GM06990 (cell line): Measurements from ENCODE around the gene GOLT1A.

Experiments used
- DNase-seq: peaks from one replicate; pipeline ENCODE4 v3.0.0-alpha.2; 2011; ENCODE audit not compliant: insufficient read length; ENCODE audit errors: extremely low read depth
- H3K27me3 ChIP-seq: replicated peaks from 2 replicates; pipeline ENCODE4 v1.6.0; 2011; ENCODE audit warnings: low read length; ENCODE audit not compliant: control insufficient read depth, insufficient read depth
- H3K36me3 ChIP-seq: 2 replicates; pipeline ENCODE4 v1.5.1; 2011; ENCODE audit warnings: low read length; ENCODE audit not compliant: control insufficient read depth, insufficient read depth
- H3K4me3 ChIP-seq: replicated peaks from 2 replicates; pipeline ENCODE4 v1.5.1; 2011; ENCODE audit warnings: low read depth, mild to moderate bottlenecking, control low read depth, low read length
- TF ChIP-seq, protein P1 (sequence below): IDR thresholded peaks from 2 replicates; pipeline ENCODE4 v1.5.1; 2011; ENCODE audit warnings: low read length, control low read depth, mild to moderate bottlenecking, inconsistent platforms; ENCODE audit not compliant: insufficient read depth, poor library complexity, severe bottlenecking

GOLT1A gene

DNA sequence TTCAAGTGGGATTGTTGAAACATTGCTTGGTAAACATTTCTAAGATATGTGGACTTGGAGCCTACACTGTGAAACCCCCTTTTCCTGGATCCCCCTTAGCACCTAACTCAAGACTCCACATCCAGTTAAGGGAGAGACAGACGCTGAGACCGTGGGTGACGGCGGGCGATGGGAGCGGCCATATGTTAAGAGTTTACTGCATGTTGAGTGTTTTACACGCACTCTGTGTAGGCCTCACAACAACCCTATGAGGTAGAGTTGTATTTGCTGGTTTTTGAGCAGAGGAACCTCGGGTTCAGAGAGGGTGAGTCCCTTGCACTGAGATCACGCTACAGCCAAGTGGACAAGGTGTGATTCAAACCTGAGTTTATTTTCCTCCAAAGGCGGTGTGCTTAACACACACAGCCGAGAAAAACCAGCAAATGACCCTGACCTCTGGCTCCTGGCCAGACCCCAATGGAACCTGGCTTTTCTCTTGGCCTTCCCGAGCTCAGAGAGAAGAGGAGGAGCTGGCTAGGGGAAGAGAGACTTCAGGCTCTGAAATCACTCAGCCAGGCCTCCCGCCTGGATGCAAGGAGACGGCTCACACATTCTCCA is 46.9 kb upstream of the GOLT1A start:
- no peaks in the 10 kb centered on the region; the same call in none of the 2 replicates for H3K27me3 ChIP-seq
- TF ChIP-seq, protein P1, sequence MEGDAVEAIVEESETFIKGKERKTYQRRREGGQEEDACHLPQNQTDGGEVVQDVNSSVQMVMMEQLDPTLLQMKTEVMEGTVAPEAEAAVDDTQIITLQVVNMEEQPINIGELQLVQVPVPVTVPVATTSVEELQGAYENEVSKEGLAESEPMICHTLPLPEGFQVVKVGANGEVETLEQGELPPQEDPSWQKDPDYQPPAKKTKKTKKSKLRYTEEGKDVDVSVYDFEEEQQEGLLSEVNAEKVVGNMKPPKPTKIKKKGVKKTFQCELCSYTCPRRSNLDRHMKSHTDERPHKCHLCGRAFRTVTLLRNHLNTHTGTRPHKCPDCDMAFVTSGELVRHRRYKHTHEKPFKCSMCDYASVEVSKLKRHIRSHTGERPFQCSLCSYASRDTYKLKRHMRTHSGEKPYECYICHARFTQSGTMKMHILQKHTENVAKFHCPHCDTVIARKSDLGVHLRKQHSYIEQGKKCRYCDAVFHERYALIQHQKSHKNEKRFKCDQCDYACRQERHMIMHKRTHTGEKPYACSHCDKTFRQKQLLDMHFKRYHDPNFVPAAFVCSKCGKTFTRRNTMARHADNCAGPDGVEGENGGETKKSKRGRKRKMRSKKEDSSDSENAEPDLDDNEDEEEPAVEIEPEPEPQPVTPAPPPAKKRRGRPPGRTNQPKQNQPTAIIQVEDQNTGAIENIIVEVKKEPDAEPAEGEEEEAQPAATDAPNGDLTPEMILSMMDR = no peak
- H3K36me3 ChIP-seq = no peaks in the 10 kb centered on the region
- no peak overlapping the region for H3K4me3 ChIP-seq
- no peak for DNase-seq

- no peak for DNase-seq
- Histone ChIP-seq H3K4me3 (no peak overlapping the region), H3K27me3 (no peaks in the 10 kb centered on the region; the same call in none of the 2 replicates)
These were observed 46.0 kb upstream of the GOLT1A start for GRCh38 chr1:204259782-204260181.

DNA sequence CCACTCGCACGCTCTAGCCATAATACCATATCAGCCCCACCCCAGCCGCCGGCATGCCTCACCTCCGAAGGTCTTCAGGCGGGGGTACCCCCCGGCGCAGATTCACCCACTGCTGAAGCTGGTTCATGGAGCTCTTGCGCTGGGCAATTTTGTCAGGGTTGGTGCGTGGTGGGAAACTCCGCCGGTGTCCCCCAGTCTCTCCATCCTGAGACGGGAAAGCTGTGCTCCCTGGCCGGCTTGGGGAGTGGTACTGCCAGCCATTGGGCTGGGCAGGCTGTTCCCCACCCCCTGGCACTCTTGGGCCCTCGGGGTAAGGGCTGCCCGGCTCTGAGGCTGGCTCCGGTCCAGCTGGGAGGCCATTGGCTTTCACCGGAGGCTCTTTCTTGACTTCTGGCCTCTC is 45.4 kb upstream of the GOLT1A start:
- Histone ChIP-seq H3K4me3 (no peak overlapping the region), H3K27me3 (no peaks in the 10 kb centered on the region; the same call in none of the 2 replicates), H3K36me3 (no peaks in the 10 kb centered on the region)
- no peak for DNase-seq
- TF ChIP-seq, protein P1 = no peak

More at GRCh38 chr1:204259782-204260181, 46.0 kb upstream of the GOLT1A start:
- H3K36me3 ChIP-seq = no peaks in the 10 kb centered on the region
- TF ChIP-seq, protein P1 = no peak

DNA sequence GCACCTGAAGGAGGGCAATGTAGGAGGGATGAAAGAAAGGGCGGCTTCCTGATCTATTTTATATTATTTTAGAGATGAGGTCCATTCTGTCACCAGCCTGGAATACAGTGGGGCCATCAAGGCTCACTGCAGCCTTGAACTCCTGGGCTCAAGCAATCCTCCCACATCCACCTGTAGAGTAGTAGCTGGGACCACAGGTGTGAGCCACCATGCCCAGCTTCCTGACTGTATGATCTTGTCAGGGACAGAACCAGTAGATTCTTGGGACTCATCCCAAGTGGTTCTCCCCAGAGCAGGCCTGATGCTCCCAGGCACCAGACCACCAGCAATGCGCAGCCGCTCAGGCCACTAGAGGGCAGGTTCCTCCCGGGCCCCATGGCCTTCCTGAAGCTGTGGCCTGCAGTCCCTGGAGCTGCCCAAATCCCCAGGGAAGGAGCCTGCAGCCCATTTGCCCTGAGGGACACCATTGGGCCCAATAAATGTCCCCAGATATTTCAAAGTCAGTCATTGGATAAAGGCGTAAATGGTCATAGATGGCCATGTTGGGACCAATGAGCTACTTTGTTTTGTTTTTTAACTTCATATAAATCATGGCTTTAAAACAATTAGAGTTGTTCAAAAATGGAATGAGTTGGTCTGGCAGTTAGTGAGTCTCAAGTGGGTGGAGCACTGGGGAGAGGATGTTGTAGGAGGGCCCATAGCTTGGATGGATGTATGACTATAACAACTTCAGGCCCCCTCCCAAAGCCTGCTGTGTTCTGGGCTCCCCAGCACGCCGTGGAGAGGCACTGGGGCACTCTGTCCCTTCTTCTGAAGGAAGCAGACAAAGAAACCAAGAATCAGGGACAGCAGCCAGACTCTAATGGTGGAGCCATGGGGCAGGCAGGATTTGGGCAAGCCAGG is 44.7 kb upstream of the GOLT1A start:
- DNase-seq = no peak
- H3K4me3 ChIP-seq = no peak overlapping the region
- TF ChIP-seq, protein P1 = peak; percentile 82
- H3K36me3 ChIP-seq = no peaks in the 10 kb centered on the region
- no peaks in the 10 kb centered on the region; the same call in none of the 2 replicates for H3K27me3 ChIP-seq

GRCh38 chr1:204257446-204257845 is 43.7 kb upstream of the GOLT1A start:
- TF ChIP-seq, protein P1 = no peak

More at GRCh38 chr1:204257446-204257845, 43.7 kb upstream of the GOLT1A start:
- H3K36me3 ChIP-seq = no peaks in the 10 kb centered on the region
- DNase-seq = no peak
- no peaks in the 10 kb centered on the region; the same call in none of the 2 replicates for H3K27me3 ChIP-seq
- H3K4me3 ChIP-seq = no peak overlapping the region
